ENCODE measurements around the gene CNDP2.

Gene CNDP2

GRCh38 chr18:74530584-74530862, 34.4 kb downstream of the CNDP2 start:
- no peak for DNase-seq (ENCODE audit: low spot score)
- in situ Hi-C loops (cut with MboI; ENCODE audit: low sequenced_read_pairs, unreplicated experiment): no loop called here
- no peak for TF ChIP-seq CTCF (IDR thresholded peaks at IDR 0.05; ENCODE audit: borderline replicate concordance, control extremely low read depth, extremely low read depth, insufficient read depth, missing control alignments)

GRCh38 chr18:74531043-74531442, 34.9 kb downstream of the CNDP2 start:
- in situ Hi-C loops (cut with MboI; ENCODE audit: low sequenced_read_pairs, unreplicated experiment): no loop called here
- no peak for DNase-seq (ENCODE audit: low spot score)
- TF ChIP-seq CTCF (IDR thresholded peaks at IDR 0.05; ENCODE audit: borderline replicate concordance, control extremely low read depth, extremely low read depth, insufficient read depth, missing control alignments): no peak

- no peak for TF ChIP-seq CTCF (IDR thresholded peaks at IDR 0.05; ENCODE audit: borderline replicate concordance, control extremely low read depth, extremely low read depth, insufficient read depth, missing control alignments)
- DNase-seq (ENCODE audit: low spot score): no peak
- in situ Hi-C loops (cut with MboI; ENCODE audit: low sequenced_read_pairs, unreplicated experiment): no loop called here
Observed at GRCh38 chr18:74532511-74533025, 36.4 kb downstream of the CNDP2 start.

- no peak for DNase-seq (ENCODE audit: low spot score)
- in situ Hi-C loops (cut with MboI; ENCODE audit: low sequenced_read_pairs, unreplicated experiment): no loop called here
- no peak for TF ChIP-seq CTCF (IDR thresholded peaks at IDR 0.05; ENCODE audit: borderline replicate concordance, control extremely low read depth, extremely low read depth, insufficient read depth, missing control alignments)
Observed at GRCh38 chr18:74533666-74534065, 37.5 kb downstream of the CNDP2 start.

- in situ Hi-C loops (cut with MboI; ENCODE audit: low sequenced_read_pairs, unreplicated experiment): no loop called here
- no peak for DNase-seq (ENCODE audit: low spot score)
- no peak for TF ChIP-seq CTCF (IDR thresholded peaks at IDR 0.05; ENCODE audit: borderline replicate concordance, control extremely low read depth, extremely low read depth, insufficient read depth, missing control alignments)
Observed at GRCh38 chr18:74534150-74534969, 38.2 kb downstream of the CNDP2 start, which contains the start of gene CNDP1. TSS of gene CNDP1 (plus strand) at chr18:74534500. CDS start at chr18:74534668, 168 bp downstream.

GRCh38 chr18:74534981-74535649, 39.0 kb downstream of the CNDP2 start:
- no peak for TF ChIP-seq CTCF (IDR thresholded peaks at IDR 0.05; ENCODE audit: borderline replicate concordance, control extremely low read depth, extremely low read depth, insufficient read depth, missing control alignments)
- DNase-seq (ENCODE audit: low spot score): no peak
- in situ Hi-C loops (cut with MboI; ENCODE audit: low sequenced_read_pairs, unreplicated experiment): no loop called here

Data from GM13976 (cell line).